ENCODE measurements around the gene TMEM164.
A peak's percentile ranks its signal among the peaks of the same experiment; 100 is the strongest.

Gene TMEM164

GRCh38 chrX:110086162-110086915, 83.4 kb downstream of the TMEM164 start:
- no peak for DNase-seq

GRCh38 chrX:110086916-110087484, 84.1 kb downstream of the TMEM164 start:
- no peak for DNase-seq

- DNase-seq: no peak
Measured at GRCh38 chrX:110087485-110088356, 84.8 kb downstream of the TMEM164 start.

GRCh38 chrX:110089656-110090403, 86.9 kb downstream of the TMEM164 start:
- DNase-seq: no peak

- no peak for DNase-seq
Measured at GRCh38 chrX:110097920-110098319, 95.0 kb downstream of the TMEM164 start.

GRCh38 chrX:110103344-110103743, 100.4 kb downstream of the TMEM164 start:
- DNase-seq: no peak

GRCh38 chrX:110104078-110104477, 101.2 kb downstream of the TMEM164 start:
- DNase-seq: no peak

GRCh38 chrX:110108381-110108821, 105.5 kb downstream of the TMEM164 start:
- DNase-seq: no peak

GRCh38 chrX:110114260-110114776, 111.4 kb downstream of the TMEM164 start:
- no peak for DNase-seq

- no peak for DNase-seq
Measured at GRCh38 chrX:110116066-110116980, 113.4 kb downstream of the TMEM164 start.

GRCh38 chrX:110118530-110118929, 115.6 kb downstream of the TMEM164 start:
- no peak for DNase-seq

- no peak for DNase-seq
Measured at GRCh38 chrX:110119480-110119879, 116.6 kb downstream of the TMEM164 start.

GRCh38 chrX:110120025-110120424, 117.1 kb downstream of the TMEM164 start:
- DNase-seq: no peak

GRCh38 chrX:110123331-110123782, 120.4 kb downstream of the TMEM164 start:
- DNase-seq: no peak

- no peak for DNase-seq
Measured at GRCh38 chrX:110125446-110126162, 122.7 kb downstream of the TMEM164 start.

GRCh38 chrX:110131031-110131430, 128.1 kb downstream of the TMEM164 start:
- no peak for DNase-seq

GRCh38 chrX:110132450-110133114, 129.7 kb downstream of the TMEM164 start:
- no peak for DNase-seq

- peak; percentile 34 for DNase-seq
Measured at GRCh38 chrX:110133735-110134370, 130.9 kb downstream of the TMEM164 start.

GRCh38 chrX:110135618-110136017, 132.7 kb downstream of the TMEM164 start:
- no peak for DNase-seq

GRCh38 chrX:110136136-110136535, 133.2 kb downstream of the TMEM164 start:
- DNase-seq: no peak
